Hepatocyte (in vitro differentiated cells): ENCODE measurements around the gene NRCAM. TPM values are rescaled to one million over a fixed set of nuclear protein-coding genes. Genes with fewer than 3 reads are reported as not detected.
A peak's percentile ranks its signal among the peaks of the same experiment; 100 is the strongest.

Experiments
- DNase-seq: peaks from one replicate; pipeline ENCODE4 v3.0.0-alpha.2; 2016; ENCODE audit warnings: low spot score
- H2AFZ ChIP-seq: fragments of 200-600 bp; sonication (generic); 2 replicates; pipeline ENCODE4 v1.6.0; 2016; ENCODE audit warnings: antibody characterized with exemption, mild to moderate bottlenecking
- H3K27ac ChIP-seq: fragments of 200-600 bp; sonication (generic); 2 replicates; pipeline ENCODE4 v1.5.1; 2016; ENCODE audit warnings: mild to moderate bottlenecking
- H3K27me3 ChIP-seq: fragments of 200-600 bp; sonication (generic); 2 replicates; pipeline ENCODE4 v1.6.1; 2016
- H3K36me3 ChIP-seq: fragments of 200-600 bp; sonication (generic); replicated peaks from 2 replicates; pipeline ENCODE4 v1.5.1; 2016; ENCODE audit warnings: low read depth; ENCODE audit not compliant: insufficient read depth
- H3K4me1 ChIP-seq: fragments of 200-600 bp; sonication (generic); 2 replicates; pipeline ENCODE4 v1.5.1; 2016; ENCODE audit warnings: mild to moderate bottlenecking, moderate library complexity; ENCODE audit not compliant: insufficient read depth
- H3K4me2 ChIP-seq: fragments of 200-600 bp; sonication (generic); 2 replicates; pipeline ENCODE4 v1.6.0; 2016
- H3K4me3 ChIP-seq: fragments of 200-600 bp; sonication (generic); 2 replicates; pipeline ENCODE4 v1.5.1; 2016; ENCODE audit warnings: mild to moderate bottlenecking
- H3K79me2 ChIP-seq: fragments of 200-600 bp; sonication (generic); 2 replicates; pipeline ENCODE4 v1.6.0; 2017; ENCODE audit warnings: mild to moderate bottlenecking
- H3K9me2 ChIP-seq: fragments of 200-600 bp; sonication (generic); replicated peaks from 2 replicates; pipeline ENCODE4 v1.6.0; 2017; ENCODE audit warnings: mild to moderate bottlenecking; ENCODE audit not compliant: insufficient read depth
- H3K9me3 ChIP-seq: fragments of 200-600 bp; sonication (generic); 2 replicates; pipeline ENCODE4 v1.5.1; 2016; ENCODE audit warnings: low read depth, mild to moderate bottlenecking
- H4K20me1 ChIP-seq: fragments of 200-600 bp; sonication (generic); 2 replicates; pipeline ENCODE4 v1.6.0; 2016; ENCODE audit warnings: mild to moderate bottlenecking; ENCODE audit not compliant: insufficient read depth, poor library complexity, severe bottlenecking
- EZH2 ChIP-seq: fragments of 200-600 bp; sonication (generic); IDR thresholded peaks from 2 replicates; pipeline ENCODE4 v1.6.1; 2016; ENCODE audit warnings: antibody characterized with exemption, mild to moderate bottlenecking, borderline replicate concordance
- EZH2phosphoT487 ChIP-seq: fragments of 200-600 bp; sonication (generic); IDR thresholded peaks from one replicate; pipeline ENCODE4 v1.6.1; 2018; ENCODE audit warnings: antibody characterized with exemption, mild to moderate bottlenecking, low read depth, moderate library complexity; ENCODE audit not compliant: unreplicated experiment, severe bottlenecking
- WGBS: methylation state at CpG from one replicate; pipeline ENCODE4 v1.1.6; 2016; ENCODE audit warnings: low lambda C conversion rate; ENCODE audit errors: missing lambda C conversion rate; 5-methylcytosine and 5-hydroxymethylcytosine counted together
- polyA plus RNA-seq: library from polyadenylated mRNA; unstranded; fragments of >200 nt; fragmentation: Nextera tagmentation; extraction: Ambion mirVana; gene quantifications from 2 replicates; pipeline ENCODE4 v1.2.1, GENCODE V29; 2016
- total RNA-seq: library from RNA; depleted of rRNA; stranded (reverse); fragments of >200 nt; gene quantifications from 2 replicates; pipeline ENCODE4 v1.2.3, GENCODE V29; 2014
- TF ChIP-seq, protein P1 (sequence below): fragments of 200-600 bp; sonication (generic); IDR thresholded peaks from 2 replicates; pipeline ENCODE4 v1.5.1; 2016; ENCODE audit warnings: antibody characterized with exemption, mild to moderate bottlenecking; ENCODE audit not compliant: poor library complexity

The NRCAM gene
- total and polyA plus RNA-seq, 2 experiments from 2014 or later, result 16.0 to 34.4 TPM

DNA sequence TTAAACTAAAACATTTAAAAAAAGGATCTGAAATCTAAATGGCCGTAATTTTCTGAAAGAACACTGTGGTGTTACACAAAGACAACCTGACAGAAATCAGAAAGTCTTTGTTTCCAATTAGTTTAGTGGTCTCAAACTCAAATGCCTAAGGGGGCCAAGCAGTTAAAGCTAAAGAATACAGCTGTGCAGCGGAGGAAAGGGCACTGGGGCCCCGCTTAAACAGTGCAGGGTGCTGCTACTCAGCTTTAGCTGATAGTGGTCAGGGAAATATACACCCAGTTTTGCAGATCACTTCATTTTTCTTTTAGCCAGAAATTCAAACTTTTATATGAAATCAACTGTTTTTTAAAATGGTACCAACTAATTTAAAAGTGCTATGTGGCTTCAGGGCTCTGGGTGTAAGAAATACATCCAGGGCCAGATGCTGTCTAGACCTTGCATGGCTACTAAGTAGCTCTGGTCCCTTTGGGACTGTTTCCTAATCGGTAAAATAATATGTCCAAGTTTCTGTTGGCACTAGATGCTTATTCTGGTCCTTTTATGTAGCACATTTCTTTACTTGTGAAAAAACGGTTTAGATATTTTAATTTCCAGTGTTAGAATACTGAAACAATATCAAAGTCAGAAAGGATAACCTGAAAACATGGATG lies 164.3 kb downstream of the NRCAM start:
- no peaks in the 10 kb centered on the region for H3K27me3 ChIP-seq
- no peak overlapping the region for H3K4me3 ChIP-seq
- DNase-seq, result no peak
- H3K36me3 ChIP-seq, result no peaks in the 10 kb centered on the region
- no peak for TF ChIP-seq EZH2phosphoT487
- TF ChIP-seq, protein P1, sequence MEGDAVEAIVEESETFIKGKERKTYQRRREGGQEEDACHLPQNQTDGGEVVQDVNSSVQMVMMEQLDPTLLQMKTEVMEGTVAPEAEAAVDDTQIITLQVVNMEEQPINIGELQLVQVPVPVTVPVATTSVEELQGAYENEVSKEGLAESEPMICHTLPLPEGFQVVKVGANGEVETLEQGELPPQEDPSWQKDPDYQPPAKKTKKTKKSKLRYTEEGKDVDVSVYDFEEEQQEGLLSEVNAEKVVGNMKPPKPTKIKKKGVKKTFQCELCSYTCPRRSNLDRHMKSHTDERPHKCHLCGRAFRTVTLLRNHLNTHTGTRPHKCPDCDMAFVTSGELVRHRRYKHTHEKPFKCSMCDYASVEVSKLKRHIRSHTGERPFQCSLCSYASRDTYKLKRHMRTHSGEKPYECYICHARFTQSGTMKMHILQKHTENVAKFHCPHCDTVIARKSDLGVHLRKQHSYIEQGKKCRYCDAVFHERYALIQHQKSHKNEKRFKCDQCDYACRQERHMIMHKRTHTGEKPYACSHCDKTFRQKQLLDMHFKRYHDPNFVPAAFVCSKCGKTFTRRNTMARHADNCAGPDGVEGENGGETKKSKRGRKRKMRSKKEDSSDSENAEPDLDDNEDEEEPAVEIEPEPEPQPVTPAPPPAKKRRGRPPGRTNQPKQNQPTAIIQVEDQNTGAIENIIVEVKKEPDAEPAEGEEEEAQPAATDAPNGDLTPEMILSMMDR, result no peak
- no peak for TF ChIP-seq EZH2
- peak overlapping the region; percentile 61 for H3K4me2 ChIP-seq
- no peak overlapping the region for H2AFZ ChIP-seq
- no peaks in the 10 kb centered on the region for H3K9me3 ChIP-seq
- no peak overlapping the region for H3K27ac ChIP-seq
- H4K20me1 ChIP-seq, result no peaks in the 10 kb centered on the region
- no peaks in the 10 kb centered on the region for H3K9me2 ChIP-seq
- 56% methylated on average over 5 of the region's 5 CpGs for WGBS
- peaks cover 24% of the 10 kb centered on the region for H3K4me1 ChIP-seq
- no peaks in the 10 kb centered on the region for H3K79me2 ChIP-seq

DNA sequence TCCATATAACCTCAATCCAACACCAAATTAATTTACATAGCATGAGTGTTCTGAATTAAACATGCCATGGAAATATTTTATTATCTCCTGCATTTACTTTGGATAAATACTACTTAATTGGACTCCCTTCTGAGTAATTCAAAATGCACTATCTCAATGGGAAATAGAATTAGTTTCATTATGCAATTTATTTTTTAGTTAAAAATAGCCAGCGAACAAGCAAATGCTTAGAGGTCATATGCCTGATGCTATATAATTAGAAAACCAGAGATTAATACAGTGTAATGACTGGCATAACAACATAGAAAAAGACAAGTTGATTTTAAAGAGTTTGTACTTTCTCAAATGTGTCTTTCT lies 165.1 kb downstream of the NRCAM start:
- WGBS, result 92% methylated on average over 1 of the region's 1 CpG
- Histone ChIP-seq H3K4me3 (no peak overlapping the region), H3K27me3 (no peaks in the 10 kb centered on the region), H3K9me3 (no peaks in the 10 kb centered on the region), H4K20me1 (no peaks in the 10 kb centered on the region), H3K27ac (no peak overlapping the region), H3K36me3 (no peaks in the 10 kb centered on the region), H3K4me2 (peak overlapping the region; percentile 61), H2AFZ (no peak overlapping the region), H3K9me2 (no peaks in the 10 kb centered on the region), H3K4me1 (peaks cover 24% of the 10 kb centered on the region), H3K79me2 (no peaks in the 10 kb centered on the region)
- DNase-seq, result no peak
- TF ChIP-seq, protein P1, result no peak
- TF ChIP-seq EZH2, result no peak

DNA sequence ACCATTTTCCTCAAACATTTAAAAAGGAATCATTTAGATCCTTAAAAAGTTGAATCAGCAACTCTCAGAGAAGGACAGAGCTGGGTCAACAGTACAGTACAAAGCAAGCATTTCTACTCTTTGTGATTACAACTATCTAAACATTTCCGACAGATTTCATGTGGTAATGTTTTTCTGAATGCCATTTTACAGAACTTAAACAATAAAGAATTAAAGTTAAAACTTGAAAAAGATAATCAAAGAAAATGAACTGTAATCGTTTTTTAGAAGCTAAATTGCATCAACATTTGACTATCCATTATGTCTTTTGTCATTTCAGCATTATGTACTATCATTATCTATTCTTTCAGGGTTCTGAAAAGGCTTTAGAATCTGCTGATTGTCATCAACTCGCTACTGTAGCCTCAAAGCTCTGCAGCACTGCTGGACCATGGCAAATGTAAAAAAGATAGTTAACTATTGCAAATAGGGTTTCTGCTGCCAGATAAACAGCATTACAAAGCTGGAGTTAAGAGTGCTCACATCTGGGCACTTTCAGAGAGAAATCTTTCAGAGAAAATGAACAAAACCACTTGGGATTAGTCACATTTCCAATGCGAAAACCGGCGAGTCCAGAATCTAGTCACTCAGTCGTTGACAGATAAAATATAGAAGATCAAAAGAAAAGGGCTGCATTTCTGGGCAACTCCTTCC lies 165.6 kb downstream of the NRCAM start:
- no peak overlapping the region for H3K4me3 ChIP-seq
- peak overlapping the region; percentile 61 for H3K4me2 ChIP-seq
- no peak for DNase-seq
- no peaks in the 10 kb centered on the region for H3K27me3 ChIP-seq
- H3K4me1 ChIP-seq, result peaks cover 24% of the 10 kb centered on the region
- H3K9me3 ChIP-seq, result no peaks in the 10 kb centered on the region
- H4K20me1 ChIP-seq, result no peaks in the 10 kb centered on the region
- H3K36me3 ChIP-seq, result no peaks in the 10 kb centered on the region
- no peaks in the 10 kb centered on the region for H3K9me2 ChIP-seq
- H2AFZ ChIP-seq, result no peak overlapping the region
- WGBS, result 47% methylated on average over 7 of the region's 7 CpGs
- TF ChIP-seq, protein P1, result no peak
- TF ChIP-seq EZH2phosphoT487, result no peak
- TF ChIP-seq EZH2, result no peak
- H3K27ac ChIP-seq, result peak overlapping the region; percentile 16
- H3K79me2 ChIP-seq, result no peaks in the 10 kb centered on the region
